GM18907 (cell line): ENCODE data around the gene RNF26.

Experiments
- ATAC-seq: cut with Tn5 transposase; IDR thresholded peaks from one replicate; pipeline ENCODE4 v1.9.1; 2021; ENCODE audit warnings: mild to moderate bottlenecking, moderate library complexity; ENCODE audit not compliant: unreplicated experiment

RNF26 gene

GRCh38 chr11:119334174-119334930 lies at the start of gene RNF26:
RNF26 (plus strand) TSS chr11:119334527; CDS start chr11:119335123, 596 bp downstream.
- peak; percentile 91 for ATAC-seq

GRCh38 chr11:119285431-119285830 lies 48.9 kb upstream of the RNF26 start:
- no peak for ATAC-seq

- no peak for ATAC-seq
Observed at GRCh38 chr11:119288219-119288618, 46.1 kb upstream of the RNF26 start.

- no peak for ATAC-seq
Observed at GRCh38 chr11:119290894-119291497, 43.3 kb upstream of the RNF26 start.

GRCh38 chr11:119293461-119293860 lies 40.9 kb upstream of the RNF26 start:
- ATAC-seq, result no peak

GRCh38 chr11:119295178-119295577 lies 39.1 kb upstream of the RNF26 start:
- no peak for ATAC-seq

GRCh38 chr11:119297938-119298337 lies 36.4 kb upstream of the RNF26 start:
- no peak for ATAC-seq

- no peak for ATAC-seq
Observed at GRCh38 chr11:119298726-119299125, 35.6 kb upstream of the RNF26 start.

- ATAC-seq, result no peak
Observed at GRCh38 chr11:119299416-119299815, 34.9 kb upstream of the RNF26 start.

- ATAC-seq, result no peak
Observed at GRCh38 chr11:119300198-119300964, 33.9 kb upstream of the RNF26 start.

- ATAC-seq, result no peak
Observed at GRCh38 chr11:119303227-119303718, 31.1 kb upstream of the RNF26 start.

- ATAC-seq, result no peak
Observed at GRCh38 chr11:119305556-119306372, 28.6 kb upstream of the RNF26 start.

- no peak for ATAC-seq
Observed at GRCh38 chr11:119306373-119306890, 27.9 kb upstream of the RNF26 start.

GRCh38 chr11:119307219-119307618 lies 27.1 kb upstream of the RNF26 start:
- ATAC-seq, result no peak

- ATAC-seq, result no peak
Observed at GRCh38 chr11:119307974-119308373, 26.4 kb upstream of the RNF26 start.

- no peak for ATAC-seq
Observed at GRCh38 chr11:119309411-119309810, 24.9 kb upstream of the RNF26 start.

- ATAC-seq, result no peak
Observed at GRCh38 chr11:119309953-119310681, 24.2 kb upstream of the RNF26 start.

GRCh38 chr11:119310682-119311052 lies 23.7 kb upstream of the RNF26 start:
- ATAC-seq, result no peak

GRCh38 chr11:119314726-119315125 lies 19.6 kb upstream of the RNF26 start:
- ATAC-seq, result no peak
